ENCODE measurements around the gene TTC36. TPM values are rescaled to one million over a fixed set of nuclear protein-coding genes. Genes with fewer than 3 reads are reported as not detected.

Gene TTC36
- total and polyA plus RNA-seq, 10 of the 15 experiments (the other 5 are each of a cell fraction or from before 2014, with no cell fraction given): 0.28 to 0.78 (median 0.59) TPM; not detected in 7

DNA sequence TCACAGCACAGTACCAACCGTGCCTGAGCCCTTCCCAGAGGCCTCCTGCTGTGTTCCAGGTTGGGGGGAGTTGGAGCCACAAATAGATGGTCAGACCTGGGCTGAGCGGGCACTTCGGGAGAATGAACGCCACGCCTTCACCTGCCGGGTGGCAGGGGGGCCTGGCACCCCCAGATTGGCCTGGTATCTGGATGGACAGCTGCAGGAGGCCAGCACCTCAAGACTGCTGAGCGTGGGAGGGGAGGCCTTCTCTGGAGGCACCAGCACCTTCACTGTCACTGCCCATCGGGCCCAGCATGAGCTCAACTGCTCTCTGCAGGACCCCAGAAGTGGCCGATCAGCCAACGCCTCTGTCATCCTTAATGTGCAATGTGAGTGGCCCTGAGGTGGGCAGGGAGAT, 4.8 kb downstream of the TTC36 start:
- Histone ChIP-seq H3K79me2 (ENCODE audit: control insufficient read depth, insufficient read depth, low read length) (no peaks in the 10 kb centered on the region), H3K9me3 (replicated peaks; ENCODE audit: control insufficient read depth, insufficient read depth, low read length) (no peaks in the 10 kb centered on the region), H3K36me3 (ENCODE audit: control insufficient read depth in 2 of 2, insufficient read depth in 2 of 2, low read length in 1 of 2) (0 out of 4 replicates have a peak, but pooled peaks cover 0 to 3% of the 10 kb centered on the region in 2 experiments), H3K27ac (ENCODE audit: control insufficient read depth, insufficient read depth) (no peak overlapping the region), H3K4me2 (ENCODE audit: control insufficient read depth, insufficient read depth) (peak overlapping the region; percentile 95; the same call in 1 of the 2 replicates), H3K9ac (ENCODE audit: control insufficient read depth, insufficient read depth, low read length) (no peak overlapping the region), H4K20me1 (ENCODE audit: control insufficient read depth, insufficient read depth) (no peaks in the 10 kb centered on the region; the same call in 1 of the 2 replicates), H3K4me1 (ENCODE audit: control insufficient read depth, insufficient read depth, low read length) (0 out of 2 replicates have a peak, but pooled peaks cover 3% of the 10 kb centered on the region), H3K27me3 (replicated peaks in 1 of 2; ENCODE audit: control insufficient read depth in 2 of 2, insufficient read depth in 2 of 2, low read length in 1 of 2) (no peaks in the 10 kb centered on the region), H3K4me3 (no peak overlapping the region), H2AFZ (ENCODE audit: control insufficient read depth, low read depth, low read length) (no peak overlapping the region)
- DNase-seq (ENCODE audit: low read depth, low spot score): no peak
- ChIA-PET POLR2A (interaction anchor here (0.6 kb wide), 1 partner anchor 508 kb away, joined by 3 read pairs; no protein-coding TSS in a partner anchor), RAD21 (ENCODE audit: unreplicated experiment) (no interaction called here), CTCF (no interaction called here), SMC1A (ENCODE audit: uncharacterized antibody, unreplicated experiment) (no interaction called here)
- WGBS (ENCODE audit: insufficient coverage, insufficient replicate concordance, low lambda C conversion rate, missing lambda C conversion rate): 79% methylated on average over 10 of the region's 10 CpGs
- intact Hi-C loops (cut with micrococcal nuclease; ENCODE audit: unreplicated experiment) (loop anchor here (5.0 kb wide), 1 partner anchor 35 kb away; the partner anchor contains the start of gene IFT46), in situ Hi-C loops (cut with MboI) (no loop called here)
- no peak for FAIRE-seq
- BruUV-seq (replicated peaks): no TSS peak
- ATAC-seq: no peak
- no peak for TF ChIP-seq BMI1 (IDR thresholded peaks at IDR 0.05; ENCODE audit: borderline replicate concordance)
- TF ChIP-seq, protein P1, sequence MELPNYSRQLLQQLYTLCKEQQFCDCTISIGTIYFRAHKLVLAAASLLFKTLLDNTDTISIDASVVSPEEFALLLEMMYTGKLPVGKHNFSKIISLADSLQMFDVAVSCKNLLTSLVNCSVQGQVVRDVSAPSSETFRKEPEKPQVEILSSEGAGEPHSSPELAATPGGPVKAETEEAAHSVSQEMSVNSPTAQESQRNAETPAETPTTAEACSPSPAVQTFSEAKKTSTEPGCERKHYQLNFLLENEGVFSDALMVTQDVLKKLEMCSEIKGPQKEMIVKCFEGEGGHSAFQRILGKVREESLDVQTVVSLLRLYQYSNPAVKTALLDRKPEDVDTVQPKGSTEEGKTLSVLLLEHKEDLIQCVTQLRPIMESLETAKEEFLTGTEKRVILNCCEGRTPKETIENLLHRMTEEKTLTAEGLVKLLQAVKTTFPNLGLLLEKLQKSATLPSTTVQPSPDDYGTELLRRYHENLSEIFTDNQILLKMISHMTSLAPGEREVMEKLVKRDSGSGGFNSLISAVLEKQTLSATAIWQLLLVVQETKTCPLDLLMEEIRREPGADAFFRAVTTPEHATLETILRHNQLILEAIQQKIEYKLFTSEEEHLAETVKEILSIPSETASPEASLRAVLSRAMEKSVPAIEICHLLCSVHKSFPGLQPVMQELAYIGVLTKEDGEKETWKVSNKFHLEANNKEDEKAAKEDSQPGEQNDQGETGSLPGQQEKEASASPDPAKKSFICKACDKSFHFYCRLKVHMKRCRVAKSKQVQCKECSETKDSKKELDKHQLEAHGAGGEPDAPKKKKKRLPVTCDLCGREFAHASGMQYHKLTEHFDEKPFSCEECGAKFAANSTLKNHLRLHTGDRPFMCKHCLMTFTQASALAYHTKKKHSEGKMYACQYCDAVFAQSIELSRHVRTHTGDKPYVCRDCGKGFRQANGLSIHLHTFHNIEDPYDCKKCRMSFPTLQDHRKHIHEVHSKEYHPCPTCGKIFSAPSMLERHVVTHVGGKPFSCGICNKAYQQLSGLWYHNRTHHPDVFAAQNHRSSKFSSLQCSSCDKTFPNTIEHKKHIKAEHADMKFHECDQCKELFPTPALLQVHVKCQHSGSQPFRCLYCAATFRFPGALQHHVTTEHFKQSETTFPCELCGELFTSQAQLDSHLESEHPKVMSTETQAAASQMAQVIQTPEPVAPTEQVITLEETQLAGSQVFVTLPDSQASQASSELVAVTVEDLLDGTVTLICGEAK (IDR thresholded peaks at IDR 0.05; ENCODE audit: borderline replicate concordance): no peak
- TF ChIP-seq, protein P2, sequence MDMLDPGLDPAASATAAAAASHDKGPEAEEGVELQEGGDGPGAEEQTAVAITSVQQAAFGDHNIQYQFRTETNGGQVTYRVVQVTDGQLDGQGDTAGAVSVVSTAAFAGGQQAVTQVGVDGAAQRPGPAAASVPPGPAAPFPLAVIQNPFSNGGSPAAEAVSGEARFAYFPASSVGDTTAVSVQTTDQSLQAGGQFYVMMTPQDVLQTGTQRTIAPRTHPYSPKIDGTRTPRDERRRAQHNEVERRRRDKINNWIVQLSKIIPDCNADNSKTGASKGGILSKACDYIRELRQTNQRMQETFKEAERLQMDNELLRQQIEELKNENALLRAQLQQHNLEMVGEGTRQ (IDR thresholded peaks at IDR 0.05; ENCODE audit: borderline replicate concordance, low read depth, low read length): no peak
- no peak for TF ChIP-seq GABPA (IDR thresholded peaks at IDR 0.05; ENCODE audit: low read depth)
- no peak for TF ChIP-seq JUNB (IDR thresholded peaks at IDR 0.05)
- TF ChIP-seq CHD2 (IDR thresholded peaks at IDR 0.05; ENCODE audit: borderline replicate concordance, low read depth, low read length): no peak
- TF ChIP-seq GATAD2B (conservative IDR thresholded peaks at IDR 0.05; ENCODE audit: low read depth): no peak

Measured in GM12878 (cell line).